ENCODE results near the gene XRN2.
"Not testable (repeated sequence)": the region's sequence is repeated elsewhere in the genome, so short reads cannot be mapped to it uniquely, and the experiment has no call there.

The XRN2 gene

DNA sequence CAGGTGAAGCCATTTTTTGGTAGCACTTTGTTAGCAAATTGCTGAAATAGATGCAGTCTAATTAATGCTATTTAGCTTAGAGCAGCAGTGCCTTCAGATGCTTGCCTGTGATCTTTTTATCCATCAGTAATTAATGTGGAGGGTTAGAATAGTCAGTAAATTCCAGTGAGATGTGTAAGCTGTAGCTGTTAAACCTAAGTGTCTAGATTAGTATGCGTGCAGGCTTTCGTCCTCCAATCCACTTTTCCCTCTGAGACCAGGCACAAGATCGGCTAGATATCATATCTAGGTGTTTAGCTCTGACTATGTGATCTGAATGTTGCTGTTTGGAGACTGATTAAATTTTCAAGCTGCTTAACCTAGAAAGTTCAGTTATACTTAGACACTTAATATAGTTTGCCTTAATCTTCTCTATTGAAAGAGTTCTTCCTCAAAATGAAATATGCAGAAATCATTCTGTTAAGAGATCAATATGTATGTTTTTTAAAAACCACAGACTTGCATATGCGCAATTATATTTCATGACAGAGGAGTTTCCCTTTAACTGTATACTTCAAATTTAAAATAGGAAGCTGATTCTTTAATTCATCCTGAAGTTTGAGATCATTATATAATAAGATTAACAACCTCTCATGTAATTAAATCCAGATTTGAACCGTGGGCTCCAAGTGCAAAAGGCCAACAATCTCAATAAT is 41.2 kb downstream of the XRN2 start:
- DNase-seq, result no peak
- no peak for ATAC-seq

DNA sequence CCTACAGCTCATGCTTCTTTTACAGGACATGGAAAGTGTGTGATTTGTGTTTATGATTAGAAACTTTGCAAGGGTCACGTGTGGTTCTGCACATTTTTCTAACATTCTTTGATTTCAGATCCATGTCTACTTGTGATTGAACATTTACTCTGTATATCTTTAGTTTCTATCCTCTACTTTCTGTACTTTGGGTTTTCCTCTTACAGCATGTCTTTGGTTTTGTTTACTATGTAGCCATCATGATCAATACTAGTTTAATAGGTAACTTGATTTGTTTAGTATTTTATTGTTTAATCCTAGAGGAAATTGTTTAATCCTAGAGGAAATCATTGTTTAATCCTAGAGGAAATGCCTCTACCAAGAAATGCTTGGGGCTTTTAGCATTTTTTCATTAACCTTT is 41.8 kb downstream of the XRN2 start:
- DNase-seq (no peak), ATAC-seq (no peak)

GRCh38 chr20:21352703-21353102 is 49.6 kb downstream of the XRN2 start:
- ATAC-seq (no peak), DNase-seq (no peak)

DNA sequence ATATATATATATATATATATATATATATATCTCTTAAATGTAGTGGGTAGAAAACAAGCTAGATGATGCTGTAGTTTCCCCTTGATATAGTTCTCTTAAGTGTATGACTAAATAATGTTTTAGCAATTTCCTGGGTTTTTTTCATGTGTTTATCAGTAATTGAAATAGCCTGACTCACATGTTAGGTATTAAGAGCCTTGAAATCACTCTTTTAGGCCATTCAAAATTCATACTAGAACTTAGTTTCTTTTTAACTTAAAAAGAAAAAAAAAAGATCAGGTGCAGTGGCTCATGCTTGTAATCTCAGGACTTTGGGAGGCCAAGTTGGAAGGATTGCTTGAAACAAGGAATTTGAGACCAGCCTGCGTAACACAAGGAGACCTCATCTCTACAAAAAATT is 50.1 kb downstream of the XRN2 start:
- ATAC-seq (no peak), DNase-seq (no peak)

GRCh38 chr20:21355981-21356380 is 52.9 kb downstream of the XRN2 start:
- no peak for ATAC-seq
- no peak for DNase-seq

DNA sequence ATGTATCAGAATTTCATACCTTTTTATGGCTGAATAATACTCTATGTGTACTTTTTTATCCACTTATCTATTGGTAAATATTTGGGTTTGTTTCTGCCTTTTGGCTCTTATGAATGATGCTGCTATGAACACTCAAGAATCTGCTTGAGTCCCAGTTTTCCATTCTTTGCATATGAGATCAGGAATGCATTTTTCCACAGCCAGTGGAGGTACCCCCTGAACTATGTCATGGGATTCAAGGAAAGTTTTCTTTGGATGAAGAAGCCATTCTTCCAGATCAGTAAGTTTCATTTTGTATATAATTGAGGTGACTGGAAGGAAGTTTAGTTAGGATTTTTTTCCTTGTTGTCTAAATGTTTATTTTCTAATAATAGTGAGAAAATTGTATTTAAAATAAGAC is 53.3 kb downstream of the XRN2 start:
- no peak for ATAC-seq
- no peak for DNase-seq

DNA sequence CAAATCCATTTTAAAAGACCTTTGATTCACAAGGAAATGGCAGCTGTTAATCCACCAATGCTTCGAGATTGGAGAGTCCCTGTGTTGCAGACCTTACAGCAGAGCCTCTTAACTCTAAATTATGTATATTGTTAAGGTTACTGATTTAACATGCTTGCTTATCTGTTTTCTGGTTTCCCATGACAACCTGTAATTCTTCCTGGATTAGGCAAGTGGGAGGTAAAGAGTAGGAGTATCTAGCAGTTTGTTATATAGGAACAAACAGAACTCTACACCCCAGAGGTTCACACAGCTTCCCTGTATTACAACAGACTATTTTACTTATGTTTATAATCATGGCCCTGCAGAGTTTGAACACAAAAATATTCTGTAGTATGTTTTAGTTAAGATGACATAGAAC is 54.7 kb downstream of the XRN2 start:
- no peak for ATAC-seq

GRCh38 chr20:21358737-21359136 is 55.6 kb downstream of the XRN2 start:
- ATAC-seq (no peak), DNase-seq (no peak)

More for the DNA sequence above, 54.7 kb downstream of the XRN2 start:
- DNase-seq, result no peak

GRCh38 chr20:21360705-21361104 is 57.6 kb downstream of the XRN2 start:
- peak; percentile 28 for ATAC-seq
- DNase-seq, result no peak

DNA sequence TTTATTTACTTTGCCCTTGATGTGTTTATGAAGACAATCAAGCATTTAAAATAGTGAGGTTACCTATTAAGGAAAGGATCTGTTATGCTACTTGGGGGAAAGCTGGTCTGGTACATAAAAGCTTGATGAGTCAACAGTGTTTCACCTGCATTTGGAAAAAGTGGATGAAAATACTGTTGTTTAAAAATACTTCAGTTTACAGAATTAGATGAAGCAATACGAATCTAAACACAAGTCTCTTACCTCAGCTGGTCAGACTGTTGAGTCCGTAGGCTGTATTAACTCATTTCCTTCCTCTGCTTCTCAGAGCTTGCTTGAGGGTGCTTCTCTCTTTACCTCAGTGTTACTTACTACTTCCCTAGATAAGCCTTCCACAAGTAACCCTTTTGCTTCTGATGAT is 58.1 kb downstream of the XRN2 start:
- no peak for ATAC-seq
- no peak for DNase-seq

GRCh38 chr20:21364413-21364812 is 61.3 kb downstream of the XRN2 start:
- DNase-seq (no peak), ATAC-seq (no peak)

DNA sequence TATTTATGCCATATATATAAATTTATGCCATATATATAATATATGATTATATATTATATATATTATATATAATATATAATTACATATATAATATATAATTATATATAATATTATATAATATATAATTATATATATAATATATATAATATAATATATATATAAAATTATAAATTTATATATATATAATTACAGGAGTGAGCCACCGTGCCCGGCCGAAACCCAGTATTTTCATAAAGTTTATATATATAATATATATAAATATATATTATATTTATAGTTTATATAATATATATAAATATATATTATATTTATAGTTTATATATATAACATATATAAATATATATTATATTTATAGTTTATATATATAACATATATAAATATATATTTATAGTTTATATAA is 62.6 kb downstream of the XRN2 start:
- no peak for ATAC-seq

GRCh38 chr20:21366273-21366672 is 63.1 kb downstream of the XRN2 start:
- not testable (repeated sequence) for DNase-seq, ATAC-seq

More for the DNA sequence above, 62.6 kb downstream of the XRN2 start:
- DNase-seq, result no peak

DNA sequence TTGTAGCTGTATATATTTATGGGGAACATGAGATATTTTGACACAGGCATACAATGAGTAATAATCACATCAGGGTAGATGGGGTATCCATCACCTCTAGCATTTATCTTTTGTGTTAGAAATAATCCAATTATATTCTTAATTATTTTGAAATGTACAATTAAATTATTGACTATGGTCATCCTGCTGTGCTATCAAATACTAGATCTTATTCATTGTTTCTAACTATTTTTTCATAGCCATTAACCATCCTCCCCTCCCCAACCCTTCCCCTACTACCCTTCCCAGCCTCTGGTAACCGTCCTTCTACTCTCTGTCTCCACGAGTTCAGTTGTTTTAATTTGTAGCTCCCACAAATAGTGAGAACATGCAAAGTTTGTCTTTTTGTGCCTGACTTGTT is 65.7 kb downstream of the XRN2 start:
- no peak for DNase-seq
- ATAC-seq, result no peak

DNA sequence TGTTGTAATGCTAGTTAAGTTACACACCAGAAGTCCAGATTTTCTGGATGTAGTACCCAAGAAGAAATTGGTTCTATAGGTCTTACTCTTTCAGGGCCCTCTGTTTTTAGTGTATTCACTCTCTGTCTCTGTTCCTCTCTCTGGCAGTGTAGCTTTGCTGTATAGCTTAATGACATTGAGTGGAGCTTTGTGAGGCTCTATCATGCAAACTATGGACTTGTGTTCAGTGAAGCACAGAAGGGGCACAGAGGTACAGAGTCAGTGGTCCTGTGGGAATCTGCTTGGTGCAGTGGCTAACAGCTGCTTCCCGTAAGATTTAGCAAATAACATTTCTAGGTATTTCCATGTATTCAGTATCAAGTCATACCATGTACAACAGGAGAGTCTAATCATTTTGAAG is 68.1 kb downstream of the XRN2 start:
- no peak for ATAC-seq
- no peak for DNase-seq

DNA sequence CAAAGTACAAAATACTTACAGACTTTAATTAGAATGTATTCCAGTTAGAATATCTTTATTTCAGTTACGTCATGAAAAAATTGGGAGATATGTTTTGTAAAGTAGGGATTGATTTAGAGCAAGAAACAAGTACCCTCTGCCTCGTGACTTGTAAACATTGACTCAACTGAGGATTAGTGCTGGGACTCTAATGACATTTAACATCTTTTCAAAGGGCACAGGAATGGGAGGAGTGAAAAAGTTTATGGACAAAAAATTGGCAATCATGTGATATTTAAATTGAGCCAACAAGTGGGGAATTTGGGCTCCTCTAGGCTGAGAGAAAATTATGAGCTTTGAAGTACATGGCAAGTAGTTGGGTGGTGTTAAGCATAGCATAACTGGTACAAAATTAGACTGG is 68.9 kb downstream of the XRN2 start:
- ATAC-seq (no peak), DNase-seq (no peak)

- ATAC-seq, result no peak
- DNase-seq, result no peak
Measured at GRCh38 chr20:21373436-21373835, 70.3 kb downstream of the XRN2 start.

- ATAC-seq (no peak), DNase-seq (no peak)
Measured at GRCh38 chr20:21376626-21377025, 73.5 kb downstream of the XRN2 start.

- no peak for DNase-seq
- ATAC-seq, result no peak
Measured at GRCh38 chr20:21377701-21378100, 74.6 kb downstream of the XRN2 start.

GRCh38 chr20:21378259-21378658 is 75.1 kb downstream of the XRN2 start:
- ATAC-seq (no peak), DNase-seq (no peak)

DNA sequence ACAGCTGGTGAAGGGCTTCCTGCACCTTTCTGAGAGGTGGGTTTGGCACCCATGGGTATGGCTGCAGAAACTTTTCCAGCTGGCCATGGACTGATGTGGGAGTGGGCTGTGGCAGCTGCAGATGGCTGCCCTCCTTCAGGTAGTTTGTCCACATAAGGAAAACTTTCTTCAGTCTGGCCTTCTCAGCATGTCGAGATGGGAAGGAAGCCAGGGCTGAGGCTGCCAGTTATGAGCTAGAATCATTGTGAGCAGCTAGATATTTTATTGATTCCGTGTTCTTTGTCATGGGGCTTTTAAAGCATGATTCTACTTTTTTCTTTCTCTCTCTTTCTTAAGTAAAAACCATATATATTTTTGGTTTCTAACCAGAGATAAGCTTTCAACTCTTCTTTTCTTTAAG is 77.6 kb downstream of the XRN2 start:
- DNase-seq (no peak), ATAC-seq (no peak)

- no peak for ATAC-seq
- DNase-seq, result no peak
Measured at GRCh38 chr20:21381619-21382018, 78.5 kb downstream of the XRN2 start.

- no peak for ATAC-seq
- DNase-seq, result no peak
Measured at GRCh38 chr20:21384308-21384892, 81.3 kb downstream of the XRN2 start.

- ATAC-seq, result no peak
Measured at GRCh38 chr20:21386111-21386510, 83.0 kb downstream of the XRN2 start.

More at GRCh38 chr20:21386111-21386510, 83.0 kb downstream of the XRN2 start:
- no peak for DNase-seq

Measured in stimulated activated naive CD8-positive, alpha-beta T cell treated with anti-CD3 and anti-CD28 coated beads, Interleukin-15, Interleukin-2, amounts not matched to agents 100 U/mL and 50 U/mL, for 24 hours (primary cell).